Measurements from ENCODE around the gene SH3PXD2A. TPM values are rescaled to one million over a fixed set of nuclear protein-coding genes. Genes with fewer than 3 reads are reported as not detected.

The SH3PXD2A gene
- total RNA-seq, 1 experiment from 2014 or later, result 4.5 TPM

DNA sequence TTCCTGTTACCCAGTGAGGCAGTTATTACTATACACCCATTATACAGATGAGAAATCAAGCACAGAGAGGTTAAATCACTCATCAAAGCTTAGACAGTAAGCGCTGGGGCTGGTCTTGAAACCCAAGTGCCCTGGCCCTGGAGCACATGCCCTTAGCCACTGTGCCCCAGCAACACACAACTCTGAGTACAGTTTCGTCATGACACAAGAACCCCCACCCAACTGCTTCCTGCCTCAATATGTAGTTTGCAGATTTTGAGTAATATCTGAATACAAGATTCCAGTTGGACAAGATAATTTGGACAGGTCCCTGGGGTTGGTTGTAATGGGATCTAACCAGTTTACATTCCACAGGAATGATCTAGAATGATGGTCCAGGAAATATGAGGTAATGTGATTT, 62.8 kb downstream of the SH3PXD2A start:
- H3K27ac ChIP-seq (ENCODE audit: insufficient read length, low read depth, low read length), result no peak overlapping the region
- no peaks in the 10 kb centered on the region for H3K79me1 ChIP-seq (ENCODE audit: insufficient read depth, low read depth, low read length, poor library complexity, severe bottlenecking)
- Mint-ChIP-seq H3K4me3 (no peak overlapping the region), H3K27me3 (ENCODE audit: low read depth) (no peaks in the 10 kb centered on the region), H3K4me1 (no peaks in the 10 kb centered on the region), H3K27ac (no peak overlapping the region), H3K9me3 (no peaks in the 10 kb centered on the region), H3K36me3 (ENCODE audit: insufficient read depth in 1 of 3, low read depth in 3 of 3) (no peaks in the 10 kb centered on the region; a peak in 1 of 7 replicates)
- no peak overlapping the region for H2BK5ac ChIP-seq (ENCODE audit: insufficient read length, low read length)
- no peak overlapping the region for H3K14ac ChIP-seq (ENCODE audit: insufficient read depth, low read length)
- H3K27me3 ChIP-seq (ENCODE audit: insufficient read depth, low read length), result no peaks in the 10 kb centered on the region
- H4K8ac ChIP-seq (replicated peaks; ENCODE audit: insufficient read length, low read depth, low read length), result no peak overlapping the region
- no peak overlapping the region for H3K9ac ChIP-seq (ENCODE audit: extremely low read depth, insufficient read length, low read length)
- H3K56ac ChIP-seq (ENCODE audit: insufficient read length, low read depth, low read length), result no peak overlapping the region
- WGBS (ENCODE audit: extremely low coverage, insufficient read length, low lambda C conversion rate), result no CpG with 5 or more reads among the region's 2 CpGs
- H4K20me1 ChIP-seq (ENCODE audit: control insufficient read depth, insufficient read depth, insufficient read length), result no peaks in the 10 kb centered on the region
- TF ChIP-seq, protein P1, sequence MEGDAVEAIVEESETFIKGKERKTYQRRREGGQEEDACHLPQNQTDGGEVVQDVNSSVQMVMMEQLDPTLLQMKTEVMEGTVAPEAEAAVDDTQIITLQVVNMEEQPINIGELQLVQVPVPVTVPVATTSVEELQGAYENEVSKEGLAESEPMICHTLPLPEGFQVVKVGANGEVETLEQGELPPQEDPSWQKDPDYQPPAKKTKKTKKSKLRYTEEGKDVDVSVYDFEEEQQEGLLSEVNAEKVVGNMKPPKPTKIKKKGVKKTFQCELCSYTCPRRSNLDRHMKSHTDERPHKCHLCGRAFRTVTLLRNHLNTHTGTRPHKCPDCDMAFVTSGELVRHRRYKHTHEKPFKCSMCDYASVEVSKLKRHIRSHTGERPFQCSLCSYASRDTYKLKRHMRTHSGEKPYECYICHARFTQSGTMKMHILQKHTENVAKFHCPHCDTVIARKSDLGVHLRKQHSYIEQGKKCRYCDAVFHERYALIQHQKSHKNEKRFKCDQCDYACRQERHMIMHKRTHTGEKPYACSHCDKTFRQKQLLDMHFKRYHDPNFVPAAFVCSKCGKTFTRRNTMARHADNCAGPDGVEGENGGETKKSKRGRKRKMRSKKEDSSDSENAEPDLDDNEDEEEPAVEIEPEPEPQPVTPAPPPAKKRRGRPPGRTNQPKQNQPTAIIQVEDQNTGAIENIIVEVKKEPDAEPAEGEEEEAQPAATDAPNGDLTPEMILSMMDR (conservative IDR thresholded peaks at IDR 0.05), result no peak
- no peak overlapping the region for H4K91ac ChIP-seq (ENCODE audit: insufficient read length, low read depth, low read length)
- no peak overlapping the region for H3K18ac ChIP-seq (ENCODE audit: insufficient read length, low read depth, low read length)
- H2BK120ac ChIP-seq (ENCODE audit: low read depth, low read length, poor library complexity, severe bottlenecking), result no peak overlapping the region
- no peak overlapping the region for H2BK20ac ChIP-seq (ENCODE audit: low read depth, low read length, poor library complexity, severe bottlenecking)
- H2AFZ ChIP-seq (ENCODE audit: low read length), result no peak overlapping the region
- H2BK12ac ChIP-seq (ENCODE audit: insufficient read length, low read depth, low read length), result no peak overlapping the region
- H3K23me2 ChIP-seq (ENCODE audit: insufficient read length, low read depth, low read length, poor library complexity, severe bottlenecking), result peaks cover 3% of the 10 kb centered on the region
- no peak overlapping the region for H3K23ac ChIP-seq (ENCODE audit: insufficient read length, low read depth, low read length)
- H3K4ac ChIP-seq (ENCODE audit: low read depth, low read length), result no peak overlapping the region
- H3K9me3 ChIP-seq (ENCODE audit: control insufficient read depth, low read depth, low read length), result no peaks in the 10 kb centered on the region
- DNase-seq, result no peak
- no peaks in the 10 kb centered on the region for H3K4me1 ChIP-seq (ENCODE audit: insufficient read depth, low read length)
- no peak overlapping the region for H2BK15ac ChIP-seq (ENCODE audit: low read depth, low read length)
- H3K79me2 ChIP-seq (ENCODE audit: insufficient read depth, low read length), result no peaks in the 10 kb centered on the region
- no peak overlapping the region for H4K5ac ChIP-seq (ENCODE audit: insufficient read length, low read depth, low read length)
- H3K4me2 ChIP-seq (ENCODE audit: insufficient read depth, insufficient read length, low read length), result no peak overlapping the region
- no peak overlapping the region for H2AK5ac ChIP-seq (ENCODE audit: insufficient read length, low read length)
- no peak overlapping the region for H3T11ph ChIP-seq (ENCODE audit: low read length)

Measured in H9 (cell line).